A549 (cell line): Measurements from ENCODE around the gene ZFAND6. TPM values are rescaled to one million over a fixed set of nuclear protein-coding genes. Genes with fewer than 3 reads are reported as not detected.

Source experiments
- ATAC-seq, 2 experiments: fragments of 200-7000 bp in 1 of 2; fragments of >200 bp in 1 of 2; cut with Nextera tagmentation in 1 of 2; cut with Tn5 transposase in 1 of 2; 3 replicates each; pipeline versions ENCODE4 v1.8.0 to v1.9.1; 2018 to 2020; ENCODE audit warnings: mild to moderate bottlenecking in 1 of 2, moderate library complexity in 1 of 2
- CTCF ChIA-PET: fragments of 300-600 bp; sonication (Branson Sonifier 250); formaldehyde crosslinking; extraction: SDS; loops from one replicate; lab custom pipeline; 2021; ENCODE audit warnings: antibody characterized with exemption, inconsistent platforms; lab: Yijun Ruan, JAX
- POLR2A ChIA-PET: fragments of 350-600 bp; formaldehyde crosslinking; extraction: SDS; loops from one replicate; lab custom pipeline; 2021; ENCODE audit warnings: antibody characterized with exemption, inconsistent platforms; lab: Yijun Ruan, JAX
- DNase-seq, 2 experiments: peaks; one replicate each; pipeline versions ENCODE4 v3.0.0 to v3.0.0-alpha.2; 2011 to 2016; ENCODE audit warnings: low read depth in 1 of 2, low spot score in 1 of 2
- FAIRE-seq: peaks from 2 replicates; lab custom pipeline; 2011; peaks lifted over from hg19 to GRCh38; lab: Jason Lieb, UNC
- H3K27ac ChIP-seq, 2 experiments: fragments of >200 bp; sonication (Bioruptor Twin); formaldehyde crosslinking; 3 replicates each; pipeline ENCODE4 v1.5.1; 2016 to 2017
- H3K4me1 ChIP-seq: fragments of >200 bp; sonication (Bioruptor Twin); formaldehyde crosslinking; 3 replicates; pipeline ENCODE4 v1.6.1; 2016
- H3K4me2 ChIP-seq: fragments of >200 bp; sonication (Bioruptor Twin); formaldehyde crosslinking; 3 replicates; pipeline ENCODE4 v1.6.1; 2016
- H3K4me3 ChIP-seq: fragments of >200 bp; sonication (Bioruptor Twin); formaldehyde crosslinking; 3 replicates; pipeline ENCODE4 v1.5.1; 2016
- H3K9me3 ChIP-seq: fragments of >200 bp; sonication (Bioruptor Twin); formaldehyde crosslinking; 3 replicates; pipeline ENCODE4 v1.6.1; 2016
- ATOH8 ChIP-seq: fragments of 250-450 bp; sonication (Bioruptor Pico); IDR thresholded peaks from 2 replicates; pipeline ENCODE4 v1.5.0; 2020; ENCODE audit warnings: low read depth, mild to moderate bottlenecking, moderate library complexity
- BCL3 ChIP-seq: fragments of >200 bp; sonication (Bioruptor Twin); formaldehyde crosslinking; IDR thresholded peaks from 3 replicates; pipeline ENCODE4 v1.6.1; 2016
- CBX8 ChIP-seq: fragments of 200-600 bp; sonication (generic); IDR thresholded peaks from 2 replicates; pipeline ENCODE4 v1.6.1; 2016
- CEBPB ChIP-seq, 2 experiments: fragments of >200 bp in 1 of 2; sonication (Bioruptor Twin) in 1 of 2; formaldehyde crosslinking in 1 of 2; IDR thresholded peaks; 2 replicates each; pipeline ENCODE4 v1.6.1; 2012 to 2016
- CHD2 ChIP-seq: fragments of 150-350 bp; IDR thresholded peaks from 2 replicates; pipeline ENCODE4 v1.6.1; 2014; ENCODE audit warnings: low read length; ENCODE audit not compliant: partially characterized antibody
- CTCF ChIP-seq: fragments of >200 bp; sonication (Bioruptor Twin); formaldehyde crosslinking; IDR thresholded peaks from 3 replicates; pipeline ENCODE4 v1.5.1; 2016
- EHF ChIP-seq: fragments of 250-450 bp; sonication (Bioruptor Pico); IDR thresholded peaks from 2 replicates; pipeline ENCODE4 v1.5.0; 2020; ENCODE audit warnings: mild to moderate bottlenecking
- EP300 ChIP-seq, 2 experiments: fragments of >200 bp; sonication (Bioruptor Twin); formaldehyde crosslinking; IDR thresholded peaks; 2 replicates in 1 of 2; 3 replicates in 1 of 2; pipeline ENCODE4 v1.6.1; 2016 to 2017
- FOSB ChIP-seq: fragments of 250-450 bp; sonication (Bioruptor Pico); IDR thresholded peaks from 2 replicates; pipeline ENCODE4 v1.5.0; 2020; ENCODE audit warnings: mild to moderate bottlenecking, moderate library complexity
- FOSL2 ChIP-seq, 2 experiments: fragments of 450-650 bp in 1 of 2; fragments of >200 bp in 1 of 2; sonication (Bioruptor Twin) in 1 of 2; formaldehyde crosslinking; IDR thresholded peaks; 2 replicates each; pipeline versions ENCODE4 v1.5.0 to v1.6.1; 2016 to 2020; ENCODE audit warnings: mild to moderate bottlenecking in 1 of 2, moderate library complexity in 1 of 2
- FOXS1 ChIP-seq: fragments of 250-450 bp; sonication (Bioruptor Pico); IDR thresholded peaks from 2 replicates; pipeline ENCODE4 v1.5.0; 2020; ENCODE audit warnings: mild to moderate bottlenecking, moderate library complexity
- GATA3 ChIP-seq: IDR thresholded peaks from 2 replicates; pipeline ENCODE4 v1.6.1; 2012; ENCODE audit warnings: borderline replicate concordance
- HDAC2 ChIP-seq: fragments of 200-600 bp; sonication (generic); IDR thresholded peaks from 2 replicates; pipeline ENCODE4 v1.6.1; 2016
- HES2 ChIP-seq: fragments of >200 bp; sonication (Bioruptor Twin); formaldehyde crosslinking; IDR thresholded peaks from 2 replicates; pipeline ENCODE4 v1.6.1; 2016
- HEYL ChIP-seq: fragments of 250-450 bp; sonication (Bioruptor Pico); IDR thresholded peaks from 2 replicates; pipeline ENCODE4 v1.8.0; 2021; ENCODE audit warnings: mild to moderate bottlenecking, moderate library complexity
- HMGXB4 ChIP-seq: fragments of 250-450 bp; sonication (Bioruptor Pico); IDR thresholded peaks from 2 replicates; pipeline ENCODE4 v1.5.0; 2021; ENCODE audit warnings: mild to moderate bottlenecking, moderate library complexity, borderline replicate concordance
- HOXA7 ChIP-seq: fragments of 250-450 bp; sonication (Bioruptor Pico); IDR thresholded peaks from 2 replicates; pipeline ENCODE4 v1.5.0; 2020; ENCODE audit warnings: mild to moderate bottlenecking, moderate library complexity
- HOXB13 ChIP-seq: fragments of 250-450 bp; sonication (Bioruptor Pico); IDR thresholded peaks from 2 replicates; pipeline ENCODE4 v1.5.0; 2020; ENCODE audit warnings: low read depth, mild to moderate bottlenecking, moderate library complexity
- HOXB5 ChIP-seq: fragments of 250-450 bp; sonication (Bioruptor Pico); IDR thresholded peaks from 2 replicates; pipeline ENCODE4 v1.5.0; 2020; ENCODE audit warnings: mild to moderate bottlenecking, moderate library complexity
- JUN ChIP-seq, 2 experiments: fragments of >200 bp; sonication (Bioruptor Twin); formaldehyde crosslinking; IDR thresholded peaks; 2 replicates in 1 of 2; 3 replicates in 1 of 2; pipeline ENCODE4 v1.6.1; 2016 to 2017
- KDM1A ChIP-seq: fragments of 200-600 bp; sonication (generic); IDR thresholded peaks from 2 replicates; pipeline ENCODE4 v1.6.1; 2016; ENCODE audit warnings: low read depth, mild to moderate bottlenecking
- MYC ChIP-seq: IDR thresholded peaks from 2 replicates; pipeline ENCODE4 v1.6.1; 2012; ENCODE audit warnings: mild to moderate bottlenecking, inconsistent platforms, low read length, improper control_type of control experiment, borderline replicate concordance
- NFE2L2 ChIP-seq: fragments of 150-350 bp; conservative IDR thresholded peaks from 2 replicates; pipeline ENCODE4 v1.6.1; 2014; ENCODE audit warnings: low read length
- NPAS2 ChIP-seq: fragments of 250-450 bp; sonication (Bioruptor Pico); IDR thresholded peaks from 2 replicates; pipeline ENCODE4 v1.8.0; 2022; ENCODE audit warnings: mild to moderate bottlenecking, moderate library complexity, borderline replicate concordance
- NR3C1 ChIP-seq: fragments of >200 bp; sonication (Bioruptor Twin); formaldehyde crosslinking; IDR thresholded peaks from 3 replicates; pipeline ENCODE4 v1.6.1; 2017
- PHF8 ChIP-seq: fragments of 200-600 bp; sonication (generic); IDR thresholded peaks from 2 replicates; pipeline ENCODE4 v1.6.1; 2016; ENCODE audit warnings: low read depth, mild to moderate bottlenecking, antibody characterized with exemption, moderate library complexity, borderline replicate concordance
- POLR2A ChIP-seq: IDR thresholded peaks from 2 replicates; pipeline ENCODE4 v1.6.1; 2012; ENCODE audit warnings: mild to moderate bottlenecking, low read length
- RAD21 ChIP-seq, 2 experiments: fragments of >200 bp in 1 of 2; sonication (Bioruptor Twin) in 1 of 2; formaldehyde crosslinking in 1 of 2; IDR thresholded peaks in 1 of 2; conservative IDR thresholded peaks in 1 of 2; 2 replicates in 1 of 2; 3 replicates in 1 of 2; pipeline ENCODE4 v1.6.1; 2012 to 2018; ENCODE audit warnings: inconsistent platforms in 1 of 2
- RCOR1 ChIP-seq: fragments of 150-350 bp; IDR thresholded peaks from 2 replicates; pipeline ENCODE4 v1.6.1; 2014; ENCODE audit warnings: antibody characterized with exemption, low read length, low read depth
- RFX5 ChIP-seq: fragments of 450-650 bp; IDR thresholded peaks from 2 replicates; pipeline ENCODE4 v1.7.1; 2014; ENCODE audit warnings: antibody characterized with exemption, mild to moderate bottlenecking, moderate library complexity
- SREBF2 ChIP-seq: fragments of 450-650 bp; IDR thresholded peaks from 2 replicates; pipeline ENCODE4 v1.6.1; 2014; ENCODE audit warnings: mild to moderate bottlenecking, moderate library complexity
- TFCP2L1 ChIP-seq: fragments of 250-450 bp; sonication (Bioruptor Pico); IDR thresholded peaks from 2 replicates; pipeline ENCODE4 v1.5.0; 2021; ENCODE audit warnings: mild to moderate bottlenecking
- TP53 ChIP-seq: fragments of 250-450 bp; sonication (Bioruptor Pico); IDR thresholded peaks from 2 replicates; pipeline ENCODE4 v1.5.0; 2021; ENCODE audit warnings: mild to moderate bottlenecking, moderate library complexity
- USF2 ChIP-seq: fragments of 450-650 bp; IDR thresholded peaks from 2 replicates; pipeline ENCODE4 v1.6.1; 2014; ENCODE audit warnings: antibody characterized with exemption
- ZC3H11A ChIP-seq: fragments of 450-650 bp; IDR thresholded peaks from 2 replicates; pipeline ENCODE4 v1.6.1; 2014; ENCODE audit warnings: antibody characterized with exemption, mild to moderate bottlenecking
- ZFP36 ChIP-seq: fragments of 450-650 bp; IDR thresholded peaks from 2 replicates; pipeline ENCODE4 v1.6.1; 2014; ENCODE audit warnings: borderline replicate concordance; ENCODE audit not compliant: partially characterized antibody
- WGBS: methylation state at CpG from one replicate; pipeline ENCODE4 v1.1.6; 2017; ENCODE audit errors: missing lambda C conversion rate; 5-methylcytosine and 5-hydroxymethylcytosine counted together
- polyA plus RNA-seq, 4 experiments: library from polyadenylated mRNA; depleted of rRNA in 3 of 4; stranded (reverse); fragments of >200 nt; fragmentation: RNase III in 1 of 4; extraction: RNeasy Plus Mini Kit Qiagen cat#74134 plus additional on column Dnase treatment in 1 of 4; gene quantifications; 2 replicates in 3 of 4; 3 replicates in 1 of 4; pipeline ENCODE4 v1.2.3, GENCODE V29; 2011 to 2017

The ZFAND6 gene
- polyA plus RNA-seq, 2 of the 4 experiments (the other 2 are of a cell fraction), result 152 to 307 TPM

GRCh38 chr15:80060356-80061006, 1.0 kb downstream of the ZFAND6 start:
- CTCF ChIA-PET, result interaction anchor here (0.6 to 3.7 kb wide), 23 partner anchors 11 to 716 kb away, joined by 3 to 18 read pairs (median 3); no protein-coding TSS in a partner anchor
- DNase-seq (peak in 1 of 2 experiments; percentile 62), ATAC-seq (0 out of 6 replicates have a peak, but pooled peaks of 1 of the 2 experiments have one; percentile 2), FAIRE-seq (no peak)
- 2% methylated on average over 26 of the region's 26 CpGs for WGBS
- Histone ChIP-seq H3K27ac (peak overlapping the region; percentile 90 to 97), H3K4me1 (peaks cover 29% of the 10 kb centered on the region), H3K4me2 (peak overlapping the region; percentile 88), H3K9me3 (no peaks in the 10 kb centered on the region), H3K4me3 (peak overlapping the region; percentile 80)
- POLR2A ChIA-PET, result interaction anchor here (0.8 to 3.0 kb wide), 14 partner anchors 8 to 164 kb away, joined by 3 to 33 read pairs (median 4); partner anchors contain the start of gene BCL2A1
- no peak for TF ChIP-seq PHF8
- no peak for TF ChIP-seq GATA3
- no peak for TF ChIP-seq CEBPB (IDR thresholded peaks at IDR 0.05)
- no peak for TF ChIP-seq HMGXB4 (CRISPR knock-in tag)
- TF ChIP-seq TFCP2L1 (CRISPR knock-in tag), result no peak
- no peak for TF ChIP-seq RFX5
- TF ChIP-seq HES2, result no peak
- TF ChIP-seq TP53 (CRISPR knock-in tag), result no peak
- TF ChIP-seq MYC, result no peak
- peak; percentile 39 to 57; a peak in 4 of 5 replicates for TF ChIP-seq RAD21 (conservative IDR thresholded peaks at IDR 0.05 in 1 of 2, IDR thresholded peaks at IDR 0.05 in 1 of 2)
- TF ChIP-seq KDM1A, result no peak
- no peak for TF ChIP-seq FOXS1 (CRISPR knock-in tag)
- TF ChIP-seq FOSL2 (IDR thresholded peaks at IDR 0.05), result no peak; the same call in 1 of the 2 replicates
- TF ChIP-seq FOSL2 (CRISPR knock-in tag; IDR thresholded peaks at IDR 0.05), result peak; percentile 55
- TF ChIP-seq EP300 (IDR thresholded peaks at IDR 0.05), result no peak
- TF ChIP-seq RCOR1, result no peak
- TF ChIP-seq CTCF, result peak; percentile 37
- TF ChIP-seq SREBF2, result no peak
- TF ChIP-seq ZFP36, result no peak
- TF ChIP-seq ATOH8, result no peak
- peak; percentile 63 for TF ChIP-seq USF2
- no peak for TF ChIP-seq FOSB (CRISPR knock-in tag)
- no peak for TF ChIP-seq ZC3H11A
- TF ChIP-seq JUN (IDR thresholded peaks at IDR 0.05), result no peak
- no peak for TF ChIP-seq HOXB13 (CRISPR knock-in tag)
- TF ChIP-seq HDAC2, result no peak
- TF ChIP-seq BCL3, result no peak
- no peak for TF ChIP-seq POLR2A
- TF ChIP-seq HOXB5 (CRISPR knock-in tag), result no peak
- no peak for TF ChIP-seq CBX8
- TF ChIP-seq HOXA7, result peak; percentile 59; the same call in 1 of the 2 replicates
- TF ChIP-seq HEYL (CRISPR knock-in tag), result no peak
- peak; percentile 46; the same call in 1 of the 2 replicates for TF ChIP-seq EHF (CRISPR knock-in tag)
- no peak for TF ChIP-seq NPAS2 (CRISPR knock-in tag)
- no peak for TF ChIP-seq NR3C1
- TF ChIP-seq NFE2L2, result no peak
- TF ChIP-seq CHD2, result no peak
